GM18873 (cell line): ENCODE measurements around the gene NXNL2.

Experiments used
- ATAC-seq: cut with Tn5 transposase; IDR thresholded peaks from one replicate; pipeline ENCODE4 v1.9.1; 2021; ENCODE audit warnings: mild to moderate bottlenecking, moderate library complexity, moderate number of reproducible peaks; ENCODE audit not compliant: unreplicated experiment, low FRiP score

Gene NXNL2

DNA sequence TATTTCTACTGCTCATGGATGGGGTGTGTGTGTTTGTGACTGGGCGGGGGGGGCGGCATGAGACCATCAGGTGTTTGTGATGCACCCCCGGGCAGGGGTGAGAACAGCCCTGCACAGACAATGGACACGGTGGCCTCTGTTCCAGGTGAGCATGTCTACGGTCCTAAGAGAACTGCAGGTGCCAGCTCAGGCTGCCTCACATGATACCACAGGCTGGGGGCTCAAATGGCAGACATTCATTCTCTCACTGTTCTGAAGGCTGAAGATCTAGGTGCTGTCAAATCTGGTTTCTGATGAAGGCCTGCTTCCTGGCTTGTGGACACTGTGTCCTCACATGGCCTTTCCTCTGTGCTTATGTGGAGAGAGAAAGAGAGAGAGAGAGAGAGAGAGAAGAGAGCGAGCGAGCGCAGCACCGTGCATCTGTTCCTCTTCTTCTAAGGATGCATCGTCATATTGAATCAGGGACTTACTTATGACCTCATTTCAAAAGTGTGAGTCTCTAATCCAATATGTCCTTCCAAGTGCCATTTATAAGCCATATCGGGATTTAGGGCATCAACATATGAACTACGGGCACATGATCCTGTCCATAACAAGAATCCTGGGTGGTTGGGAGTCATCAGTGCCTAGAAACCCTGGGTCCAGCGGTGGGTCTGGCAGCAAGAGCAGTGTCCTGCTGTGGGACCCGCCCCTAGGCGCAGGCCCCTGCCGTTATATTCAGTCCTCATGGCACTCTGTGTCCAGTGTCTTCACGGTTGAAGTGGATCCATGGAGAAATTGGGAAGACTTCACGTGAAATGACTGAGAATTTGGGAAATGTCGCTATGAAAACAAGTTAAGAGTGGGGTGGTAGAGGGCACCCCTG lies 42.5 kb downstream of the NXNL2 start:
- no peak for ATAC-seq

GRCh38 chr9:88578121-88579049 lies 43.4 kb downstream of the NXNL2 start:
- no peak for ATAC-seq

DNA sequence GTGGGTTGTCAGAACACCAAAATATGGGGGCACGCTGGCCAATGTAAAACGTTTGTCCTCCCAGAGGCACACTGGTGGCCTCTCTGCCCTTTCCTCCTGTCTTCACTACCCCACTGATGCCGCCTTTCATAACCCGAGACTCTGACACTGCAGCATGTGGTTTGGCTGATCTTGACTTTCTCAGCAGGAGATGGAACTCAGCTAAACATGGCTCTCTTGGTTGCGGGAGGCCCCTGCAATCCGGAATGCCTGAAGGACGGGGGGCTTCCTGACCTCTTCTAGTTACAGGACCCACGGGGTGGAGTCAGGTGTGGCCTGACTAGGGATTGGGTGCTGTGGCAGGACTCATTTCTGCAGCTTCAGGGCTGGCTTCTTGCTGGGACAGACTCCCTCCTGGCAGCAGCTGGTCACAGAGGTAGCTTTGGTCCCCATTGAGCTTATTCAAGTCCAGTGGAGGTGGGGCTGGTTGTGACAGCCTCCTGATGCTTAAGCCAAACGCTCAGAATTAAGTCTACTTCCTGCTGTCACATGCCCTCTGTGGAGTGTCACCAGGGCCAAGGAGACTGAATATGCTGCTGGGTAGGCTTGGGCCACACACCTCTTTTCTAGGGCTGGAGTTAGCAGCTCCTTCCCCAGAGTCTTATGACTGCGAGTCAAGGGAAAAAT lies 44.2 kb downstream of the NXNL2 start:
- no peak for ATAC-seq

DNA sequence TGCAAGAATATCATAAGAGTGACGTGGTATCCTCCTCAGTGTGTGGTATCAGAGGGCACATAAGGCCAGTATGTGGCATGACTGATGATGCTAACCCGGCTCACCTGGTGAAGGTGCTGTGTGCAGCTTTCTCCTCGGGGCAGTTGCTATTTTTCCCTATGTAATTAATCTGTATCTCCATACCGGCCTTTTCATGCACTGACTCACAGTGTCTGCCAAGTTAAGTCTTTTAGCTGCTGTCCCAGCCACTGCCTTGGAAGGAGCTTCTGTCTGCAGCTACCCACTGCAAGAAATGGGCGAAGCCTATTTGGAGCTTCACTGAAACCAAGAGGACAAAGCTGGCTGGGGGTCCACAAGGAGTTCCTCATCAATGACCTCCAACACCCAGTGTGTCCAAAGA lies 46.0 kb downstream of the NXNL2 start:
- ATAC-seq = no peak

GRCh38 chr9:88583901-88584596 lies 49.1 kb downstream of the NXNL2 start:
- no peak for ATAC-seq

- ATAC-seq = no peak
Measured at GRCh38 chr9:88585426-88585825, 50.4 kb downstream of the NXNL2 start.

- no peak for ATAC-seq
Measured at GRCh38 chr9:88586452-88586851, 51.5 kb downstream of the NXNL2 start.

DNA sequence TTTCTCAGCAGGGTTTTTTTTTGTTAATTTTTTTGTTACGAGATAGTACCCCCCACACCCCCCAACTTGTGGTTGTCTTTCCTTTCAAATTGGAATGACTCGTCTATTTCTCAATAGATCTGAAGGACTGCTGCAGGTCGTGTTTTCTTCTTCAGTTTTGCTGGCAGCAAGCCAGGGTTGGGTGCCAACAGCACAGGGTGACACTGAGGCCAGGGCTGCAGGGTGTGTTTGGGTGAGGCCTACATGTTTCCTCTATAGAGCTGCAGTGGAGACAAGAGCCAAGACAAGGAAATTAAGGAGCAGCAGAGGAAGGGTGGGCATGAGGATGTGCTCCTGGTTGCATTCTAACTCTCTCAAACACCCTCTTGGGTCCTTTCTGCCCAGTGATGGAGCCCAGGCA lies 52.2 kb downstream of the NXNL2 start:
- ATAC-seq = no peak

DNA sequence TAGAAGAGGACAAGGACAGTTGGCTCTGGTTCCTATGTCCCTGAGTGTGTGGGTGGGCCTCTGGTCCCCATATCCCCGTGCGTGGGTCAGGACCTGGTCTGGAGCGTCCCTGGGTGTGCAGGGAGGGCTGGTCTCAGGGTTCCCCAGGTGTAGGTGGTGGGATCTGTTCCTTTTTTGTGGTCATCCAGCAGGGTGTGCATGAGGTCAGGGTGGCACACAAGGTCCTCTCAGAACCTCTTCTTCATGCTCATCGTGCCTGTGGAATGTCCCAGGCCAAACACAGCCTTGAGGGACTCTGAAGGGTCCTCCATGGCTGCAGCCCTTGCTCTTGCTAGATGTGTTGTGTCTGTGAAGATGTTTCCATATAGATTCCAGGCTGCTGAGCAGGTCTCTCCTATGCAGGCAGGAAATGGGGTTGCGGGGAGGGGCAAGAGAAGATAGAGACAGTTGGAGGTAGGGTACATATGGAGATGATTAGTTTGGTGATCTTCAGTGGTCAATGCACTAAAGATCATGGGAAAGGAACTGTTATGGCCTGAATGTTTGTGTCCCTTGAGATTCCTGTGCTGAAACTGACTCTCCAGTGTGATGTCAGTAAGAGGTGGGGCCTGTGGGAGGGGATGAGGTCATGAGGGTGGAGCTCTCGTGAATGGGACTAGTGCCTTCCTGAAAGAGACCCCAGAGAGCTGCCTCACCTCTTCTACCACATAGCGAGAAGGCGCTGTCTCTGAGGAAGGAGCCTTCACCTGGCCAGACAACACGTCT lies 53.1 kb downstream of the NXNL2 start:
- no peak for ATAC-seq

DNA sequence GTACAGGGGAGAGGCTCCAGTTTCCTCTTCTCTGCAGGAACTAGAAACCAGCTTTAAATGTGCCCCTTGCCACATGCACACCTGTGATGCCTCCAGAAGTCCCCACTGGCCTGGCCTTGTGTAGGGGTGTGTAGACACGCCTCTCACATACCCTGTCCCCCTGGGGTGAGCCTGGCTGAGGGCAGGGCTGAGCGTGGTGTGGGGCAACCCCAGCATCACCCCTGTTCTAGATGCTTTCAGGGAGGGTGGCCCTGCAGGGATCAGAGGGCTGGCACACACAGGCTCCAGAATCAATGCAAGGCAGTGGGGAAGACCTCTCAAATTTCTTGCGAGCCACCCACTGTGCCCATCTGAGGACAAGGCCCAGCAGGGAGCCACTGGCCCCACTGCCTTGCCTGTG lies 54.7 kb downstream of the NXNL2 start:
- no peak for ATAC-seq

DNA sequence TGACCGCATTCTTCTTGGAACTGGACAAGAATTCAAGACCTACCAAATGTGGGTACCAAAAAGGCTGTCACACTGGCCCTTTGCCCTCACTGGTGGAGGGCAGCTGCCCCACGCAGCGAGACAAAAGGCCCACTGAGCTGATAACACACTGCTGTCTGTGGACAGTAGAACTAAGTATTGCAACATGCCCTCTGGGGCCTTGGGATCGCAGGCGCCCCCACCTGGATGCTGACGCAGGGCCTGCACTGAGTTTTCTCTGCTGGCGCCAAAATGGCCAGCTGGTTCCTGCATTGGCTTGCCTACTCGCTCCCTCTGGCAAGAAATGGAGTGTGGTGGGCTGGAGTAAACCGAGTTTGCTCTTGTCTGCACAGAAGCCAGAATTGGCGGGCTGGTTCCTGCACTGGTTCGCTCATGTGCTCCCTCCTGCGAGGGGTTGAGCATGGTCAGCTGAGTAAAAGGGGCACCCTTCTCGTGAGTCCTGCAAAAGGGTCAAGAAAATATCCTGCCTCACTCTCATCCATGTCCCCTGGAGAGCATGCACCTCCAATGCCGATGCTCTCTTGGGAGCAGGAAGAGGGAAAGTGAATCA lies 55.7 kb downstream of the NXNL2 start:
- no peak for ATAC-seq

DNA sequence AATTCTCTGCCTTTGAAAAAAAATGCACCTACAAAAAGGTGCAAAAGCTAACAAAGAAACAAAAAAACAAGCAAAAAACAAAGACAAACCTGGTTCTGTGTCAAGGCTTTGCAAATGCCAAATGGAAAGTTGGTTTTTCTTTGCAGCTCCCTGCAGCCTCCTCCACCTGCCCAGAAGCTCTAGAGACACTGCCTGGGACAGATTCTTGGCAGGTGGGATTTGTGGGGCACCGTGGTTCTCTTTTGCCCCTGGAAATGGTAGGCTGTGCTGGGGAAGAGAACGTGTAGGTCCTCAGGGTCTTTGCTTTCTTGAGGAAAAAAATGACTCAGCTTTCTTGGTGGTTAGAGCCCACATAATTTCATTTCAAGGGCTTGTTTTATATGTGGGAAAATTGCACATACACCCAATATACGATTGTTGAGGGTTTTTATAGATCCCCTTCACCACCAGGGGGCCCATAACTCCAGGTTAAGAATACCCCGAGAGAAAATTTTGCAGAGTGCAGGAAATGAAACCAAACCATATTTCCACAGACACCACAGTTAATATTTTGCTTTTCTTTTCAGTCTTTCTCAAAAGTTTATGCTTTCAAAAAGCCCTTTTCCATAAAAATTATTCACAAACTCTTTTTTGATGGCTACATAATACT lies 58.7 kb downstream of the NXNL2 start:
- ATAC-seq = peak; percentile 46
